MM.1S (cell line): ENCODE measurements around the gene LONRF2.

Experiments
- DNase-seq: peaks from one replicate; pipeline ENCODE4 v3.0.0-alpha.2; 2015
- H2AFZ ChIP-seq: fragments of 300-600 bp; sonication (generic); 2 replicates; pipeline ENCODE4 v1.6.0; 2016; ENCODE audit warnings: antibody characterized with exemption, low read length
- H3F3A ChIP-seq: fragments of 300-600 bp; sonication (generic); 2 replicates; pipeline ENCODE4 v1.6.1; 2016; ENCODE audit warnings: mild to moderate bottlenecking, antibody characterized with exemption, low read length, moderate library complexity, mixed read lengths; ENCODE audit not compliant: insufficient read depth
- H3K27ac ChIP-seq: fragments of 300-600 bp; sonication (generic); 2 replicates; pipeline ENCODE4 v1.5.1; 2016; ENCODE audit warnings: mild to moderate bottlenecking, low read length
- H3K27me3 ChIP-seq: fragments of 300-600 bp; sonication (generic); replicated peaks from 2 replicates; pipeline ENCODE4 v1.6.0; 2016; ENCODE audit warnings: low read length; ENCODE audit not compliant: insufficient read depth
- H3K36me3 ChIP-seq: fragments of 300-600 bp; sonication (generic); replicated peaks from 2 replicates; pipeline ENCODE4 v1.6.1; 2016; ENCODE audit warnings: mild to moderate bottlenecking, low read length, mixed read lengths; ENCODE audit not compliant: insufficient read depth
- H3K4me1 ChIP-seq: fragments of 300-600 bp; sonication (generic); 2 replicates; pipeline ENCODE4 v1.6.1; 2016; ENCODE audit warnings: low read length, mixed read lengths
- H3K4me2 ChIP-seq: fragments of 300-600 bp; sonication (generic); 2 replicates; pipeline ENCODE4 v1.6.0; 2016; ENCODE audit warnings: low read depth, low read length
- H3K4me3 ChIP-seq: fragments of 300-600 bp; sonication (generic); 2 replicates; pipeline ENCODE4 v1.5.1; 2016; ENCODE audit warnings: low read length, mixed read lengths
- H3K79me2 ChIP-seq: fragments of 300-600 bp; sonication (generic); 2 replicates; pipeline ENCODE4 v1.6.1; 2016; ENCODE audit warnings: mixed run types, low read length, mixed read lengths
- H3K9ac ChIP-seq: fragments of 300-600 bp; sonication (generic); 2 replicates; pipeline ENCODE4 v1.6.1; 2016; ENCODE audit warnings: low read length, mixed read lengths
- H3K9me2 ChIP-seq: fragments of 300-600 bp; sonication (generic); replicated peaks from 2 replicates; pipeline ENCODE4 v1.6.1; 2016; ENCODE audit warnings: mild to moderate bottlenecking, low read length, mixed read lengths; ENCODE audit not compliant: insufficient read depth
- H3K9me3 ChIP-seq: fragments of 300-600 bp; sonication (generic); replicated peaks from 2 replicates; pipeline ENCODE4 v1.6.1; 2016; ENCODE audit warnings: mild to moderate bottlenecking, low read length, mixed read lengths; ENCODE audit not compliant: insufficient read depth
- H4K20me1 ChIP-seq: fragments of 300-600 bp; sonication (generic); 2 replicates; pipeline ENCODE4 v1.6.1; 2016; ENCODE audit warnings: mild to moderate bottlenecking, low read length, moderate library complexity, mixed read lengths; ENCODE audit not compliant: insufficient read depth
- EZH2 ChIP-seq: fragments of 300-600 bp; sonication (generic); optimal IDR thresholded peaks from 2 replicates; pipeline ENCODE3; 2017; ENCODE audit warnings: low read depth, mild to moderate bottlenecking, antibody characterized with exemption, low read length, mixed read lengths
- EZH2phosphoT487 ChIP-seq: fragments of 300-600 bp; sonication (generic); IDR thresholded peaks from 2 replicates; pipeline ENCODE4 v1.6.1; 2018; ENCODE audit warnings: antibody characterized with exemption, low read length
- TF ChIP-seq, protein P1 (sequence below): fragments of 300-600 bp; sonication (generic); IDR thresholded peaks from 2 replicates; pipeline ENCODE4 v1.5.1; 2016; ENCODE audit warnings: antibody characterized with exemption, low read length, mixed read lengths

Gene LONRF2

DNA sequence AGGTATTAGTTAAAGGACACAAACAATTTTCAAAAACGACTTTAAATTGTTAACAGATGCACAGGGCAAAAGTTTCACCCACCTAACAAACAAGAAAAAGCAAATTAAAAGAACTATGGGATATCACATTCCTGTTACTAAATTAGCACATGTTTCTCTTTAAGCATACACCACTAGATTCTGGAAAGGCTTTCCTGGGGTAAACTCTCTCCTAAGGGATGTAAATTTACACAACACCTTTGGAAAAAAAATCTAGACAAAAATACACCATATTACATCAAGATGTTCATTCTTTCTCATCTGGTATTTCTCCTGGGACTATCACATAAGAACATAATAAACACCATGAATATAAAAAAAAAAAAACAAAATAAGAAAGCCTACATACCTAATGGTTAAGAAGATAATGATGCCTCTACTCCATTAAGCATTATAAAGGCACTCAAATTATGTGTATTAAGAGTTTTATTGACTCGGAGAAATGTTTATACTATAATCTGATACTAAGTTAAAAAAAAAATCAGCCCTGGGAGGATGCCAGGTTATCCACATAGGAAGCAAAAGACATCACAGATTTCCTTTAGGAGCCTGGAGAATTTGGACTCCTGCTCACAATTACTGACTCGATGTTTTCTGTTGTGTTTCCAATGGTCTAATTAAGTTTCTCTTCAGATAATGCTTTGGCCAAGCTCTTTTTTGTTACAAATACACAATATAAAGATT, 97.2 kb downstream of the LONRF2 start:
- Histone ChIP-seq H3K4me2 (no peak overlapping the region), H4K20me1 (no peaks in the 10 kb centered on the region), H3K9me2 (no peaks in the 10 kb centered on the region), H3K4me1 (no peaks in the 10 kb centered on the region), H3K79me2 (no peaks in the 10 kb centered on the region), H3K4me3 (no peak overlapping the region), H3K9me3 (no peaks in the 10 kb centered on the region), H3F3A (no peaks in the 10 kb centered on the region), H3K27me3 (no peaks in the 10 kb centered on the region), H3K9ac (no peak overlapping the region), H3K27ac (no peak overlapping the region), H2AFZ (no peak overlapping the region), H3K36me3 (no peaks in the 10 kb centered on the region)
- no peak for DNase-seq
- TF ChIP-seq EZH2 (no peak), EZH2phosphoT487 (no peak)
- TF ChIP-seq, protein P1, sequence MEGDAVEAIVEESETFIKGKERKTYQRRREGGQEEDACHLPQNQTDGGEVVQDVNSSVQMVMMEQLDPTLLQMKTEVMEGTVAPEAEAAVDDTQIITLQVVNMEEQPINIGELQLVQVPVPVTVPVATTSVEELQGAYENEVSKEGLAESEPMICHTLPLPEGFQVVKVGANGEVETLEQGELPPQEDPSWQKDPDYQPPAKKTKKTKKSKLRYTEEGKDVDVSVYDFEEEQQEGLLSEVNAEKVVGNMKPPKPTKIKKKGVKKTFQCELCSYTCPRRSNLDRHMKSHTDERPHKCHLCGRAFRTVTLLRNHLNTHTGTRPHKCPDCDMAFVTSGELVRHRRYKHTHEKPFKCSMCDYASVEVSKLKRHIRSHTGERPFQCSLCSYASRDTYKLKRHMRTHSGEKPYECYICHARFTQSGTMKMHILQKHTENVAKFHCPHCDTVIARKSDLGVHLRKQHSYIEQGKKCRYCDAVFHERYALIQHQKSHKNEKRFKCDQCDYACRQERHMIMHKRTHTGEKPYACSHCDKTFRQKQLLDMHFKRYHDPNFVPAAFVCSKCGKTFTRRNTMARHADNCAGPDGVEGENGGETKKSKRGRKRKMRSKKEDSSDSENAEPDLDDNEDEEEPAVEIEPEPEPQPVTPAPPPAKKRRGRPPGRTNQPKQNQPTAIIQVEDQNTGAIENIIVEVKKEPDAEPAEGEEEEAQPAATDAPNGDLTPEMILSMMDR = no peak

DNA sequence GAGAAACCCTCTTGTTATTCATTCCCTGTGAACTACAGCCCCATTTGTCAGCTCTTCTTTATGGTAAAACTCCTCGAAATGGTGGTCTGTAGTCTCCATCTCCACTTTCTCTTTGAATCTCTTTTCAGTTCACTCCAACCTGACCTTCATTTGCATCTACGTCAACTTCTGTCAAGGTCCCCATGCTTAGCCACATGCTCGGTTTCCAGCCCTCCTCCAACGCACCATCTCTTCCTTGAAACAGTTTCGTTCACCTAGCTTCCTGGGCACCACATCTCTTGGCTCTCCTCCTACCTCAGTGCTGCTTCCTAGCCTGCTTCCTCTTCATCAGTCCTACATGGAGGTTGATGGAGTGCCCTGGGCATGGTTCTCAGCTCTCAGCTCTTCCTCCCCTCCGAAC, 98.8 kb downstream of the LONRF2 start:
- no peaks in the 10 kb centered on the region for H3K27me3 ChIP-seq
- no peaks in the 10 kb centered on the region for H3K9me3 ChIP-seq
- H3K4me1 ChIP-seq = no peaks in the 10 kb centered on the region
- DNase-seq = no peak
- H2AFZ ChIP-seq = no peak overlapping the region
- H3F3A ChIP-seq = no peaks in the 10 kb centered on the region
- H3K9ac ChIP-seq = no peak overlapping the region
- H3K79me2 ChIP-seq = no peaks in the 10 kb centered on the region
- no peak overlapping the region for H3K4me3 ChIP-seq
- H3K27ac ChIP-seq = no peak overlapping the region
- H3K9me2 ChIP-seq = no peaks in the 10 kb centered on the region
- no peaks in the 10 kb centered on the region for H4K20me1 ChIP-seq
- no peak for TF ChIP-seq EZH2phosphoT487
- no peak for TF ChIP-seq EZH2
- TF ChIP-seq, protein P1 = no peak
- H3K36me3 ChIP-seq = no peaks in the 10 kb centered on the region
- no peak overlapping the region for H3K4me2 ChIP-seq
